GM19468 (cell line): ENCODE results near the gene KIR2DL3.
"Not testable (repeated sequence)": the region's sequence is repeated elsewhere in the genome, so short reads cannot be mapped to it uniquely, and the experiment has no call there.

Source experiments
- ATAC-seq: cut with Tn5 transposase; IDR thresholded peaks from one replicate; pipeline ENCODE4 v1.9.1; 2021; ENCODE audit warnings: mild to moderate bottlenecking, moderate library complexity, moderate number of reproducible peaks; ENCODE audit not compliant: unreplicated experiment; ENCODE audit errors: extremely low read depth

Gene KIR2DL3

GRCh38 chr19:54786091-54786723, 47.9 kb downstream of the KIR2DL3 start:
- ATAC-seq, result not testable (repeated sequence)

GRCh38 chr19:54788154-54788553, 49.8 kb downstream of the KIR2DL3 start:
- ATAC-seq, result not testable (repeated sequence)

GRCh38 chr19:54790711-54791110, 52.4 kb downstream of the KIR2DL3 start:
- ATAC-seq, result no peak

GRCh38 chr19:54791476-54791875, 53.2 kb downstream of the KIR2DL3 start:
- ATAC-seq, result no peak

DNA sequence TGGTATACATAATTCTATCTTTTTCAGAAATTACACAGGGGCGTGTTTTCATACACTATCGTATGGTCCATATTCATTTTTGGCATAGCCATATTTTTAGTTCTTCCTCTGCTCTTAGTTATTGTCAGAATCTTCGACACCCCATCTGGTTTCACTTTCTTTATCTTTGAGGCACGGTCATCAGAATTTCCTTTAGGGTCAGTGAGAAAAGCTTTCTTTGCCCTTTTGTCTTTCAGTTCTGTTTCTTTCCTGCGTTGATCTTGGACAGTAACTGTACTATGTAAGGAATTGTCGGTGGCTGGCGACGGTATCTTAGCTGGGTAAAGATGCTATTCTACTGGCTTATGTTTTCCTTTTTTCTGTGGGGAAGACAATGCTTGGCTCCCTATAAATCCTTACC, 54.5 kb downstream of the KIR2DL3 start:
- ATAC-seq, result no peak

- no peak for ATAC-seq
These were observed 57.4 kb downstream of the KIR2DL3 start for GRCh38 chr19:54795758-54796157.
